Astrocyte of the spinal cord (primary cell): ENCODE data around the gene AFDN.

Experiments used
- DNase-seq: peaks from one replicate; pipeline ENCODE4 v3.0.0; 2011; ENCODE audit warnings: low read depth, low spot score
- H3K4me3 ChIP-seq: 2 replicates; pipeline ENCODE4 v1.5.1; 2011; ENCODE audit warnings: low read depth, mild to moderate bottlenecking, low read length, moderate library complexity
- CTCF ChIP-seq: IDR thresholded peaks from 2 replicates; pipeline ENCODE4 v1.5.1; 2012; ENCODE audit warnings: low read depth, mild to moderate bottlenecking, low read length, inconsistent platforms
- in situ Hi-C: cut with HindIII; loops from 2 replicates; pipeline ENCODE4 v1.10.0; 2017; ENCODE audit warnings: low sequenced_read_pairs

Gene AFDN

GRCh38 chr6:167839755-167840154 is 13.0 kb downstream of the AFDN start:
- no peak for TF ChIP-seq CTCF
- in situ Hi-C loops, result no loop called here
- DNase-seq, result no peak

GRCh38 chr6:167840160-167840525 is 13.4 kb downstream of the AFDN start:
- DNase-seq, result no peak
- in situ Hi-C loops, result no loop called here
- no peak for TF ChIP-seq CTCF
- no peak overlapping the region for H3K4me3 ChIP-seq

More at GRCh38 chr6:167839755-167840154, 13.0 kb downstream of the AFDN start:
- no peak overlapping the region for H3K4me3 ChIP-seq

DNA sequence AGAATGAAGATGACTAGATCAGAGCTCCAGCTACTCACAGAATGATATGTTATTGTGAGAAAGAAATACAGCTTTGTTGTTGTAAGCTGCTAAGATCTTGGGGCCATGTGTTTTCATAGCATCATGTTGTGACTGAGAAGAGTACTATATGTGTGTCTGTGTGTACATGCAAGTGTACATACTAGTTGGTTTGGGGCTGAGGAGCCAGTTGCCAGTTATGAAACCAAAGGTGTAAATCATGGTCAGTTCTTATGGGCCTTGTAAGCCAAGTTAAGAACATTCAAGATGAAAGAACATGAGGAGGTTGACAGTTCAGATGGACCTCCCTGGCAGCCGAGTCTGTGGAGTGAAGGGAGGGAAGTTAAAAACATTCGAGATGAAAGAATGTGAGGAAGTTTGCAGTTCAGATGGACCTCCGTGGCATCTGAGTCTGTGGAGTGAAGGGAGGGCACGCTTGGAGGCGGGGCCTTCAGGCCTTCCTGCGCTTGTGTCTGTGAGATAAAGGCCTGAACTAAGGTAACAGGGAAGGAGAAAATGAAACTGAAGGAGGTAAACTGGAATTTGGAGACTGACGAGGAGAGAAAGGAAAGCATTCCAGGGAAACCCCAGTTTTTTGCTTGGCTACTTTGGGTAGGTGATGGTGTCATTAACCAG is 13.9 kb downstream of the AFDN start:
- in situ Hi-C loops, result no loop called here
- H3K4me3 ChIP-seq, result no peak overlapping the region
- DNase-seq, result no peak
- no peak for TF ChIP-seq CTCF

DNA sequence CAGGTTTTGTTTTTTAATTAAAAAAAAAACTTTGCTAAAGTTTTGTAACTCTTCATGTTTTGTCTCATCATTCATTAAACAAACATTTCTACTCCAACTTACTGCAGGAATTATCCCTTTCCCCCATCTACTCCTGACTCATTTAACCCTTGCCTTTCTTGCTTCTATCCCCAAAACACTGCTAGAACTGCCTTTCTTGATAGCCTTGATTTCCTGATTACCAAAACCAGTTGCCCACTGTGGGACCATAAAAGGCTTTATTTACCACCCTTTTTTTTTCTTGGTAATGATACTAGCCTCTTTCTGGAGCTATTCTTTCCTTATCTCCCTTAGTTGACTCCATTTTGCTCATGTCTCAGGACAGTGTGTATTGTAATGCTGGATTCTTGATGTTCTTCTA is 15.3 kb downstream of the AFDN start:
- in situ Hi-C loops, result no loop called here
- no peak overlapping the region for H3K4me3 ChIP-seq
- DNase-seq, result no peak

GRCh38 chr6:167842457-167842856 is 15.7 kb downstream of the AFDN start:
- H3K4me3 ChIP-seq, result no peak overlapping the region
- in situ Hi-C loops, result no loop called here
- no peak for TF ChIP-seq CTCF
- no peak for DNase-seq

More for the DNA sequence above, 15.3 kb downstream of the AFDN start:
- no peak for TF ChIP-seq CTCF

DNA sequence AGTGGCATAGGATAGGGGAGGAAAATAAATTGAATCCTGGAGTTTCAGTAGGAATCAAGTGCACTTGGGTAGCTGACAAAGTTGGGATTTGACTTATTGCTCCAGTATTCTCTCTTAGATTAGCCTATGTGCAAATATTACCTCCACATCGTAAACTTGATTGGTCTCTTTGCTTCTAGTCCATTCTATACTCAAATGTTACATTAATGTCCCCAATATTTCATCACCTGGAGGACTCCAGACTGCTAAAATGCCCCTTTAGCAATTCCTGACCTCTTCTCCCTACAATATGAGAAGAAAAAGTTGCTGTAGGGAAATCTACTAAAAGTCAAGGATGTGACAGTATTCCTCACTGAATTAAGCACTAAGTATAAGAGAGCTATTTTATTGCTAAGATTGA is 16.3 kb downstream of the AFDN start:
- in situ Hi-C loops, result no loop called here
- no peak for TF ChIP-seq CTCF
- no peak for DNase-seq
- H3K4me3 ChIP-seq, result no peak overlapping the region

- in situ Hi-C loops, result no loop called here
- H3K4me3 ChIP-seq, result no peak overlapping the region
- no peak for TF ChIP-seq CTCF
- DNase-seq, result no peak
Measured at GRCh38 chr6:167845856-167846255, 19.1 kb downstream of the AFDN start.
